Stimulated activated CD8-positive, alpha-beta memory T cell treated with anti-CD3 and anti-CD28 coated beads, Interleukin-2, amount 100 ng/mL, for 48 hours (primary cell): ENCODE measurements around the gene GEMIN4.
"Not testable (repeated sequence)": the region's sequence is repeated elsewhere in the genome, so short reads cannot be mapped to it uniquely, and the experiment has no call there.

ENCODE experiments used
- DNase-seq, 2 donors: peaks; one replicate each; pipeline ENCODE4 v3.0.0-alpha.2; 2020; ENCODE audit warnings: low read depth in 2 of 2

Gene GEMIN4

GRCh38 chr17:703081-703875 is 48.8 kb downstream of the GEMIN4 start:
- DNase-seq = no peak

GRCh38 chr17:700504-701094 is 51.5 kb downstream of the GEMIN4 start:
- no peak for DNase-seq

- no peak for DNase-seq
Observed at GRCh38 chr17:699345-699744, 52.7 kb downstream of the GEMIN4 start.

- not testable (repeated sequence) for DNase-seq
Observed at GRCh38 chr17:698096-698495, 54.0 kb downstream of the GEMIN4 start.

- no peak for DNase-seq
Observed at GRCh38 chr17:697682-698081, 54.4 kb downstream of the GEMIN4 start.

GRCh38 chr17:696369-696768 is 55.7 kb downstream of the GEMIN4 start:
- no peak for DNase-seq
